ENCODE measurements around the gene SOX6. TPM values are rescaled to one million over a fixed set of nuclear protein-coding genes. Genes with fewer than 3 reads are reported as not detected.
"Not testable (repeated sequence)": the region's sequence is repeated elsewhere in the genome, so short reads cannot be mapped to it uniquely, and the experiment has no call there.

Gene SOX6
- total RNA-seq, 1 experiment from 2014 or later: not detected

- Histone ChIP-seq H3T11ph (ENCODE audit: low read length) (no peak overlapping the region), H3K4me1 (ENCODE audit: insufficient read depth, low read length) (no peaks in the 10 kb centered on the region), H3K56ac (ENCODE audit: insufficient read length, low read depth, low read length) (no peak overlapping the region), H2BK20ac (ENCODE audit: low read depth, low read length, poor library complexity, severe bottlenecking) (no peak overlapping the region), H2AFZ (ENCODE audit: low read length) (no peak overlapping the region), H2BK12ac (ENCODE audit: insufficient read length, low read depth, low read length) (no peak overlapping the region), H3K23ac (ENCODE audit: insufficient read length, low read depth, low read length) (no peak overlapping the region), H3K27ac (ENCODE audit: insufficient read length, low read depth, low read length) (no peak overlapping the region), H4K91ac (ENCODE audit: insufficient read length, low read depth, low read length) (no peak overlapping the region), H3K9me3 (ENCODE audit: control insufficient read depth, low read depth, low read length) (no peaks in the 10 kb centered on the region), H3K23me2 (ENCODE audit: insufficient read length, low read depth, low read length, poor library complexity, severe bottlenecking) (no peaks in the 10 kb centered on the region), H3K4ac (ENCODE audit: low read depth, low read length) (no peak overlapping the region), H3K27me3 (ENCODE audit: insufficient read depth, low read length) (no peaks in the 10 kb centered on the region), H2BK120ac (ENCODE audit: low read depth, low read length, poor library complexity, severe bottlenecking) (no peak overlapping the region), H3K79me1 (ENCODE audit: insufficient read depth, low read depth, low read length, poor library complexity, severe bottlenecking) (no peaks in the 10 kb centered on the region), H2BK5ac (ENCODE audit: insufficient read length, low read length) (no peak overlapping the region), H4K8ac (replicated peaks; ENCODE audit: insufficient read length, low read depth, low read length) (no peak overlapping the region), H4K5ac (ENCODE audit: insufficient read length, low read depth, low read length) (no peak overlapping the region), H3K9ac (ENCODE audit: extremely low read depth, insufficient read length, low read length) (no peak overlapping the region), H3K4me2 (ENCODE audit: insufficient read depth, insufficient read length, low read length) (no peak overlapping the region), H3K18ac (ENCODE audit: insufficient read length, low read depth, low read length) (no peak overlapping the region), H3K14ac (ENCODE audit: insufficient read depth, low read length) (no peak overlapping the region; the same call in 1 of the 2 replicates), H2AK5ac (ENCODE audit: insufficient read length, low read length) (no peak overlapping the region), H3K79me2 (ENCODE audit: insufficient read depth, low read length) (no peaks in the 10 kb centered on the region), H2BK15ac (ENCODE audit: low read depth, low read length) (no peak overlapping the region), H4K20me1 (ENCODE audit: control insufficient read depth, insufficient read depth, insufficient read length) (no peaks in the 10 kb centered on the region)
- Mint-ChIP-seq H3K27ac (no peak overlapping the region; a peak in 1 of 7 replicates), H3K4me1 (peaks cover 4% of the 10 kb centered on the region in 2 experiments; a peak in 2 of 4 replicates), H3K36me3 (ENCODE audit: insufficient read depth in 1 of 3, low read depth in 3 of 3) (peaks cover 0 to 18% (median 2%) of the 10 kb centered on the region in 3 experiments; a peak in 5 of 7 replicates), H3K9me3 (peaks cover 18 to 19% of the 10 kb centered on the region in 2 experiments), H3K27me3 (ENCODE audit: low read depth) (peaks cover 6% of the 10 kb centered on the region), H3K4me3 (no peak overlapping the region)
- TF ChIP-seq CTCF (conservative IDR thresholded peaks at IDR 0.05): peak; percentile 46; the same call in 2 of the 3 replicates
- no peak for DNase-seq
- no CpG with 5 or more reads among the region's 5 CpGs for WGBS (ENCODE audit: extremely low coverage, insufficient read length, low lambda C conversion rate)
Measured at GRCh38 chr11:16070573-16070972, 285.8 kb downstream of the SOX6 start.

- not testable (repeated sequence) for H3K79me1 ChIP-seq (ENCODE audit: insufficient read depth, low read depth, low read length, poor library complexity, severe bottlenecking); H3K36me3 Mint-ChIP-seq (ENCODE audit: insufficient read depth in 1 of 3, low read depth in 3 of 3)
Measured at GRCh38 chr11:16067268-16067667, 289.1 kb downstream of the SOX6 start.

More at GRCh38 chr11:16067268-16067667, 289.1 kb downstream of the SOX6 start:
- not testable (repeated sequence) for H3K14ac ChIP-seq (ENCODE audit: insufficient read depth, low read length); H4K20me1 ChIP-seq (ENCODE audit: control insufficient read depth, insufficient read depth, insufficient read length); H3K9me3 Mint-ChIP-seq; H2AFZ ChIP-seq (ENCODE audit: low read length); H3K27me3 Mint-ChIP-seq (ENCODE audit: low read depth); H2AK5ac ChIP-seq (ENCODE audit: insufficient read length, low read length); H3K4me3 Mint-ChIP-seq; H3T11ph ChIP-seq (ENCODE audit: low read length); H3K9ac ChIP-seq (ENCODE audit: extremely low read depth, insufficient read length, low read length); H2BK5ac ChIP-seq (ENCODE audit: insufficient read length, low read length); H2BK20ac ChIP-seq (ENCODE audit: low read depth, low read length, poor library complexity, severe bottlenecking); H3K4me2 ChIP-seq (ENCODE audit: insufficient read depth, insufficient read length, low read length); H4K91ac ChIP-seq (ENCODE audit: insufficient read length, low read depth, low read length); DNase-seq; H3K27ac Mint-ChIP-seq; H3K79me2 ChIP-seq (ENCODE audit: insufficient read depth, low read length); H3K27ac ChIP-seq (ENCODE audit: insufficient read length, low read depth, low read length); H4K5ac ChIP-seq (ENCODE audit: insufficient read length, low read depth, low read length); H3K18ac ChIP-seq (ENCODE audit: insufficient read length, low read depth, low read length); H3K23me2 ChIP-seq (ENCODE audit: insufficient read length, low read depth, low read length, poor library complexity, severe bottlenecking); H3K4me1 Mint-ChIP-seq; H2BK120ac ChIP-seq (ENCODE audit: low read depth, low read length, poor library complexity, severe bottlenecking); H2BK12ac ChIP-seq (ENCODE audit: insufficient read length, low read depth, low read length); H2BK15ac ChIP-seq (ENCODE audit: low read depth, low read length); H3K4me1 ChIP-seq (ENCODE audit: insufficient read depth, low read length); H3K4ac ChIP-seq (ENCODE audit: low read depth, low read length); H3K9me3 ChIP-seq (ENCODE audit: control insufficient read depth, low read depth, low read length); H3K23ac ChIP-seq (ENCODE audit: insufficient read length, low read depth, low read length); H4K8ac ChIP-seq (replicated peaks; ENCODE audit: insufficient read length, low read depth, low read length); H3K56ac ChIP-seq (ENCODE audit: insufficient read length, low read depth, low read length); H3K27me3 ChIP-seq (ENCODE audit: insufficient read depth, low read length)
- WGBS (ENCODE audit: extremely low coverage, insufficient read length, low lambda C conversion rate): no CpG with 5 or more reads among the region's 3 CpGs
